ENCODE measurements around the gene CAVIN2.
A peak's percentile ranks its signal among the peaks of the same experiment; 100 is the strongest.

Gene CAVIN2

GRCh38 chr2:191867507-191867847 lies 20.6 kb upstream of the CAVIN2 start:
- TF ChIP-seq MYC (IDR thresholded peaks at IDR 0.05; ENCODE audit: low read depth, low read length) (no peak), POLR2A (IDR thresholded peaks at IDR 0.05; ENCODE audit: extremely low read depth, insufficient read length) (no peak), CTCF (IDR thresholded peaks at IDR 0.05; ENCODE audit: low read depth, low read length) (no peak)
- TF ChIP-seq, protein P1, sequence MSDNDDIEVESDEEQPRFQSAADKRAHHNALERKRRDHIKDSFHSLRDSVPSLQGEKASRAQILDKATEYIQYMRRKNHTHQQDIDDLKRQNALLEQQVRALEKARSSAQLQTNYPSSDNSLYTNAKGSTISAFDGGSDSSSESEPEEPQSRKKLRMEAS (IDR thresholded peaks at IDR 0.05; ENCODE audit: low read depth, low read length), result no peak
- no peak overlapping the region for H3K4me3 ChIP-seq (ENCODE audit: low read depth, low read length)
- no peak for DNase-seq (ENCODE audit: low read depth)

GRCh38 chr2:191866675-191867506 lies 20.0 kb upstream of the CAVIN2 start:
- DNase-seq (ENCODE audit: low read depth), result peak; percentile 16
- TF ChIP-seq, protein P1 (IDR thresholded peaks at IDR 0.05; ENCODE audit: low read depth, low read length), result no peak
- TF ChIP-seq CTCF (IDR thresholded peaks at IDR 0.05; ENCODE audit: low read depth, low read length) (no peak), POLR2A (IDR thresholded peaks at IDR 0.05; ENCODE audit: extremely low read depth, insufficient read length) (no peak), MYC (IDR thresholded peaks at IDR 0.05; ENCODE audit: low read depth, low read length) (no peak)
- H3K4me3 ChIP-seq (ENCODE audit: low read depth, low read length), result no peak overlapping the region

- DNase-seq (ENCODE audit: low read depth), result no peak
- TF ChIP-seq, protein P1 (IDR thresholded peaks at IDR 0.05; ENCODE audit: low read depth, low read length), result no peak
- TF ChIP-seq CTCF (IDR thresholded peaks at IDR 0.05; ENCODE audit: low read depth, low read length) (no peak), POLR2A (IDR thresholded peaks at IDR 0.05; ENCODE audit: extremely low read depth, insufficient read length) (no peak), MYC (IDR thresholded peaks at IDR 0.05; ENCODE audit: low read depth, low read length) (no peak)
- H3K4me3 ChIP-seq (ENCODE audit: low read depth, low read length), result no peak overlapping the region
Observed at GRCh38 chr2:191866195-191866594, 19.3 kb upstream of the CAVIN2 start.

DNA sequence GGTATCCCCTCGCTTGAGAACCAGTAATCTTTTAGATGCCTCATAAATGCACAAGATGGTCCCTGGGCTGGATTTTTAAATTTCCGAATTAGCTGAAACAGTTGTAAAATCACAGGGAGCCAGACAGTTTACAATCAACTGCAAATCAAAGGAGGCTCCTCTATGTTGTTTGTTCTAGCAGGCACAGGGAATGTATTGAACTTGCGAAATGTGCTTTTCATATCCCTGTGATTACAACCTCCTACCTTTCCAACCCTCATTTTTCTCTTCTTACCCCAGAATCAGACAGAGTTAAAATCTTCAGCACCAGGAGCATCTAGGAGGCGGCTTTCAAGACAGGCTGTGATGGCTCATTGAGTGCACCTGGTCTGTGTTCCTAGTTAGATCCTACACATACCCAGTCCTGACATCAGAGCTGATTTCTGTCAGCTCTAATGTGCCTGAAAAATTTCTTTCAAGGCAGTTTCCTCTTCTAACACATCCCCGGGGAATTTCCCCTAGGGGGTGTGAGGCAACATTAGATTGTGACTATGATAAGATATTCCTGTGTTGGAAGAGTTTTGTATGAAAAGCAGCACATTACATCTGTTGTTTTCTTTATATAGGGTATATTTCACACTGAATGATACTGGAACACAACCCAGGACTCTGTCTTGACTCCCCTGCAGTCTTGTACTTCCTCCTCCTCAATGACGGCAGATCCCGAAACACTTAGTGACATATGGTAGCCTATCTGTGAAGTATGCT lies 17.9 kb upstream of the CAVIN2 start:
- TF ChIP-seq CTCF (IDR thresholded peaks at IDR 0.05; ENCODE audit: low read depth, low read length), result no peak
- TF ChIP-seq, protein P1 (IDR thresholded peaks at IDR 0.05; ENCODE audit: low read depth, low read length), result no peak
- peak; percentile 54 for DNase-seq (ENCODE audit: low read depth)
- H3K4me3 ChIP-seq (ENCODE audit: low read depth, low read length), result no peak overlapping the region

DNA sequence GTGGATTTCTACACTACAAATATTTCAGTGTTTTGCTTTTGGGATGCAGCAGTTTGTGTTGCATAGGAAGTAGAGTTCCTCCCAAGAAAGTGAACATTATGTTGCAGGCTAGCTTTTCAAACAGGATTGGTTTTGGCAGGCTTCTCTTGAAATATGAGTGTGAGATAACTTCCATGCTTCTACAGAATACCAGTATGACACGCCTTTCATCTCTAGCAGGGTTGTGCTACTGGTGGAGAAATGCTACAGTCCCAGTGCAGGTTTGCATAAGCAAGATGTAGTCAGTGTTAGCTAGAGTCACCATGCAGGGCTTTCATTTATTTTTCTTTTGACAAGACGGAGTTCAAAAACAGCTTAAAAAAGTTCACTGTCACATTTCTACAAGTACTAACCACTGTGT lies 17.1 kb upstream of the CAVIN2 start:
- H3K4me3 ChIP-seq (ENCODE audit: low read depth, low read length), result no peak overlapping the region
- no peak for DNase-seq (ENCODE audit: low read depth)

GRCh38 chr2:191862156-191862775 lies 15.4 kb upstream of the CAVIN2 start:
- no peak overlapping the region for H3K4me3 ChIP-seq (ENCODE audit: low read depth, low read length)
- TF ChIP-seq CTCF (IDR thresholded peaks at IDR 0.05; ENCODE audit: low read depth, low read length) (no peak), POLR2A (IDR thresholded peaks at IDR 0.05; ENCODE audit: extremely low read depth, insufficient read length) (no peak), MYC (IDR thresholded peaks at IDR 0.05; ENCODE audit: low read depth, low read length) (no peak)
- TF ChIP-seq, protein P1 (IDR thresholded peaks at IDR 0.05; ENCODE audit: low read depth, low read length), result no peak
- DNase-seq (ENCODE audit: low read depth), result no peak

More for the DNA sequence above, 17.1 kb upstream of the CAVIN2 start:
- no peak for TF ChIP-seq POLR2A (IDR thresholded peaks at IDR 0.05; ENCODE audit: extremely low read depth, insufficient read length)

Data from NB4 (cell line).